Smooth muscle cell (in vitro differentiated cells): ENCODE measurements around the gene FMN1. TPM values are rescaled to one million over a fixed set of nuclear protein-coding genes. Genes with fewer than 3 reads are reported as not detected.
A peak's percentile ranks its signal among the peaks of the same experiment; 100 is the strongest.

ENCODE experiments used
- DNase-seq: peaks from one replicate; lab custom pipeline; 2025; ENCODE audit not compliant: unreplicated experiment; lab: John Stamatoyannopoulos, UW
- H2AFZ ChIP-seq: fragments of 200-600 bp; sonication (generic); 2 replicates; pipeline ENCODE4 v1.6.0; 2016; ENCODE audit warnings: antibody characterized with exemption, low read depth, mild to moderate bottlenecking
- H3F3A ChIP-seq: fragments of 200-600 bp; sonication (generic); 2 replicates; pipeline ENCODE4 v1.6.0; 2017; ENCODE audit warnings: antibody characterized with exemption, low read depth
- H3K27ac ChIP-seq: fragments of 200-600 bp; sonication (generic); 2 replicates; pipeline ENCODE4 v1.5.1; 2016; ENCODE audit warnings: low read depth, mild to moderate bottlenecking
- H3K27me3 ChIP-seq: fragments of 200-600 bp; sonication (generic); 2 replicates; pipeline ENCODE4 v1.6.1; 2016; ENCODE audit warnings: low read depth, mild to moderate bottlenecking
- H3K36me3 ChIP-seq: fragments of 200-600 bp; sonication (generic); 2 replicates; pipeline ENCODE4 v1.5.1; 2016; ENCODE audit warnings: low read depth
- H3K4me1 ChIP-seq: fragments of 200-600 bp; sonication (generic); 2 replicates; pipeline ENCODE4 v1.5.1; 2016; ENCODE audit warnings: low read depth
- H3K4me2 ChIP-seq: fragments of 200-600 bp; sonication (generic); 2 replicates; pipeline ENCODE4 v1.6.0; 2016; ENCODE audit warnings: mild to moderate bottlenecking
- H3K4me3 ChIP-seq: fragments of 200-600 bp; sonication (generic); 2 replicates; pipeline ENCODE4 v1.5.1; 2016; ENCODE audit warnings: mild to moderate bottlenecking
- H3K79me2 ChIP-seq: fragments of 200-600 bp; sonication (generic); 2 replicates; pipeline ENCODE4 v1.6.0; 2016; ENCODE audit warnings: low read depth, mild to moderate bottlenecking
- H3K9ac ChIP-seq: fragments of 200-600 bp; sonication (generic); 2 replicates; pipeline ENCODE4 v1.6.0; 2016; ENCODE audit warnings: low read depth
- H3K9me3 ChIP-seq: fragments of 200-600 bp; sonication (generic); replicated peaks from 2 replicates; pipeline ENCODE4 v1.5.1; 2016; ENCODE audit warnings: low read depth
- H4K20me1 ChIP-seq: fragments of 200-600 bp; sonication (generic); 2 replicates; pipeline ENCODE4 v1.6.0; 2016; ENCODE audit warnings: low read depth
- WGBS: methylation state at CpG from one replicate; pipeline ENCODE4 v1.1.7; 2016; ENCODE audit warnings: low lambda C conversion rate; 5-methylcytosine and 5-hydroxymethylcytosine counted together
- polyA plus RNA-seq: library from polyadenylated mRNA; unstranded; fragments of >200 nt; fragmentation: Nextera tagmentation; extraction: Ambion mirVana; gene quantifications from 2 replicates; pipeline ENCODE4 v1.2.1, GENCODE V29; 2016
- total RNA-seq: library from RNA; depleted of rRNA; stranded (reverse); fragments of >200 nt; gene quantifications from 2 replicates; pipeline ENCODE4 v1.2.3, GENCODE V29; 2014
- TF ChIP-seq, protein P1 (sequence below): fragments of 200-600 bp; sonication (generic); IDR thresholded peaks from 2 replicates; pipeline ENCODE4 v1.5.1; 2017; ENCODE audit warnings: borderline replicate concordance, mild to moderate bottlenecking, antibody characterized with exemption; ENCODE audit not compliant: insufficient read depth, poor library complexity, severe bottlenecking

The FMN1 gene
- total and polyA plus RNA-seq, 2 experiments from 2014 or later, result 0.08 to 4.0 TPM

DNA sequence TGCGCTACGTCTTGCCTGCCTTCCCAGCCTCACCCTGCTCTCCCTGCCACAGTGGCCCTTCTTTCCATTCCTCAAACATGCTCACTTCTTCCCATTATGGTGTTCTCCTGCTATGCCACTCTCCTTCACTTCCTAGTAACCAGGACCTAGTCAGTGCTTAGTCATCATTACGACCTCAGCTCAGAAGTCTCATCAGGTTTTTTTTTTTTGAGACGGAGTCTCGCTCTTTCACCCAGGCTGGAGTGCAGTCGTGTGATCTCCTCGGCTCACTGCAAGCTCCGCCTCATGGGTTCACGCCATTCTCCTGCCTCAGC lies 327.2 kb downstream of the FMN1 start:
- Histone ChIP-seq H3F3A (peaks cover 13% of the 10 kb centered on the region), H3K9ac (peak overlapping the region; percentile 22), H3K79me2 (no peaks in the 10 kb centered on the region), H3K4me1 (peaks cover 16% of the 10 kb centered on the region), H2AFZ (no peak overlapping the region), H3K36me3 (no peaks in the 10 kb centered on the region), H3K4me3 (no peak overlapping the region), H3K27ac (peak overlapping the region; percentile 72), H4K20me1 (no peaks in the 10 kb centered on the region), H3K9me3 (no peaks in the 10 kb centered on the region), H3K4me2 (no peak overlapping the region), H3K27me3 (no peaks in the 10 kb centered on the region)
- WGBS, result 38% methylated on average over 9 of the region's 9 CpGs
- TF ChIP-seq, protein P1, sequence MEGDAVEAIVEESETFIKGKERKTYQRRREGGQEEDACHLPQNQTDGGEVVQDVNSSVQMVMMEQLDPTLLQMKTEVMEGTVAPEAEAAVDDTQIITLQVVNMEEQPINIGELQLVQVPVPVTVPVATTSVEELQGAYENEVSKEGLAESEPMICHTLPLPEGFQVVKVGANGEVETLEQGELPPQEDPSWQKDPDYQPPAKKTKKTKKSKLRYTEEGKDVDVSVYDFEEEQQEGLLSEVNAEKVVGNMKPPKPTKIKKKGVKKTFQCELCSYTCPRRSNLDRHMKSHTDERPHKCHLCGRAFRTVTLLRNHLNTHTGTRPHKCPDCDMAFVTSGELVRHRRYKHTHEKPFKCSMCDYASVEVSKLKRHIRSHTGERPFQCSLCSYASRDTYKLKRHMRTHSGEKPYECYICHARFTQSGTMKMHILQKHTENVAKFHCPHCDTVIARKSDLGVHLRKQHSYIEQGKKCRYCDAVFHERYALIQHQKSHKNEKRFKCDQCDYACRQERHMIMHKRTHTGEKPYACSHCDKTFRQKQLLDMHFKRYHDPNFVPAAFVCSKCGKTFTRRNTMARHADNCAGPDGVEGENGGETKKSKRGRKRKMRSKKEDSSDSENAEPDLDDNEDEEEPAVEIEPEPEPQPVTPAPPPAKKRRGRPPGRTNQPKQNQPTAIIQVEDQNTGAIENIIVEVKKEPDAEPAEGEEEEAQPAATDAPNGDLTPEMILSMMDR, result no peak
- no peak for DNase-seq

DNA sequence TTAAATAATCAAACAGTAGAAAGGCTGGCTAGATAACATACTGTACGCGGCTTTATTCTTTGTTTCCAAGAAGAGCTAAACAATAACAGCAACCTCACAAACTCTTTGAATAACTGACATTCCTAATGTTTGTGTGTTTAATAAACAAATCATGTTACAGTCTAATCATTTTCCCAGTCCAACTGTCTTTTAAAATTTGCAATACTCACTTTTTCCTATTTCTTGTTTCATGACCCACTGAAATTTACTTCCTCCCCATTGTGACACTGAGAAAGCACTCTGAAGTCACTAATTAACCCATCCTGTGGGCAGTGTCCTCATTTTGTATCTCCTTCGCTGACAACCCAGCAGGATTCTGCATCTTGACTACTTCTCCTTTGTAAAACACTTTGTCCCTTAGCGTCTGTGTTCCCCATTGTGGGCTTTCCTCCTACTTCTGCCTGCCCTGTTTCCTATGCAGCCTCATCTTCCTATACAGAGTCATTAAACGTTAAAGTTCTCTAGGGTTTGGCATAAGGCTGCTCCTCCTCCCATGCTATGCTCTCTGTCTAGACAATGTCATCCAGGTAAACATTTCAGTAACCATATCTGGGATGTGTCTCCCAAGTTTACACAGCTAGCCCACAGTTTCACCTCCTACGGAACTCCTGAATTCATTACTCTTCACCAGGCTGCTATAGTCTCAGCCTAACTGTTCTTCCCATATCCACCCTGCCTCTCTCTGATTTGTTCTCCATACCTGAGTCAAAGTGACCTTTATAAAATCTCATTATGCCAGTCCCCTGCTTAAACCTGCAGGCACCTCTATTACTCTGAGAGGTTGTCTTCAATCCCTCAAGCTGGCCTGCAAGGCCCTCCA lies 327.8 kb downstream of the FMN1 start:
- Histone ChIP-seq H2AFZ (peak overlapping the region; percentile 15), H3K4me1 (peaks cover 22% of the 10 kb centered on the region), H3K36me3 (no peaks in the 10 kb centered on the region), H3K4me3 (no peak overlapping the region), H4K20me1 (no peaks in the 10 kb centered on the region), H3F3A (peaks cover 12% of the 10 kb centered on the region), H3K9ac (peak overlapping the region; percentile 22), H3K4me2 (no peak overlapping the region), H3K9me3 (no peaks in the 10 kb centered on the region), H3K27ac (peak overlapping the region; percentile 72), H3K27me3 (no peaks in the 10 kb centered on the region), H3K79me2 (no peaks in the 10 kb centered on the region)
- WGBS, result 75% methylated on average over 6 of the region's 6 CpGs
- no peak for DNase-seq
- TF ChIP-seq, protein P1, result no peak

- no peaks in the 10 kb centered on the region for H3K27me3 ChIP-seq
- no peaks in the 10 kb centered on the region for H4K20me1 ChIP-seq
- H3K27ac ChIP-seq, result no peak overlapping the region
- H3K36me3 ChIP-seq, result no peaks in the 10 kb centered on the region
- peaks cover 5% of the 10 kb centered on the region for H3F3A ChIP-seq
- TF ChIP-seq, protein P1, result no peak
- no peak for DNase-seq
- no peak overlapping the region for H3K4me2 ChIP-seq
- WGBS, result 93% methylated on average over 3 of the region's 3 CpGs
- H3K9ac ChIP-seq, result no peak overlapping the region
- no peak overlapping the region for H3K4me3 ChIP-seq
- no peaks in the 10 kb centered on the region for H3K9me3 ChIP-seq
- peaks cover 28% of the 10 kb centered on the region for H3K4me1 ChIP-seq
- H3K79me2 ChIP-seq, result no peaks in the 10 kb centered on the region
- no peak overlapping the region for H2AFZ ChIP-seq
These were observed 329.7 kb downstream of the FMN1 start for GRCh38 chr15:32864841-32865240.

DNA sequence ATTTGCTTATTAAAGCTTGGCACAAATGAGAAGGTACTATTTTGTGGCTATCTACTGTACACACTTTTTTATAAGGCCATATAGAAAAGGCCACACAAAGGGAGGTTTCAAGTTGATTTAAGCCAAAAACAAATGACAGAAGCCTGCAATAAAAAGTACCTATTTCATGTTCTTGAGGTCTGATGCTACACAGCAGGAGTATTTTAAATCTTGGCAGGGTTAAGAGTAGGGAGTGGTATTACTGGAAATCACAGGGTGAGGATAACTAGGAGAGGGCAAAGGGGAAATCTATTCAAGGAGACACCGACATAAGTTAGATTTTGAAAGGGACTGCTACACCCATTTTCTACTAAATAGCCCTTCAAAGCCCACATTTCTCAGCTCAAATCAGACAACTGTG lies 330.5 kb downstream of the FMN1 start:
- no peaks in the 10 kb centered on the region for H3K27me3 ChIP-seq
- H3K4me3 ChIP-seq, result no peak overlapping the region
- no peaks in the 10 kb centered on the region for H3K36me3 ChIP-seq
- H3K4me2 ChIP-seq, result no peak overlapping the region
- no peaks in the 10 kb centered on the region for H3K9me3 ChIP-seq
- H3K9ac ChIP-seq, result no peak overlapping the region
- peaks cover 28% of the 10 kb centered on the region for H3K4me1 ChIP-seq
- DNase-seq, result no peak
- H3F3A ChIP-seq, result peaks cover 5% of the 10 kb centered on the region
- no peaks in the 10 kb centered on the region for H4K20me1 ChIP-seq
- peak overlapping the region; percentile 18 for H3K27ac ChIP-seq
- no peak overlapping the region for H2AFZ ChIP-seq
- 94% methylated on average over 1 of the region's 1 CpG for WGBS
- H3K79me2 ChIP-seq, result no peaks in the 10 kb centered on the region
- TF ChIP-seq, protein P1, result no peak
